PC-9 (cell line): ENCODE results near the gene LRRFIP1. TPM values are rescaled to one million over a fixed set of nuclear protein-coding genes. Genes with fewer than 3 reads are reported as not detected.
A peak's percentile ranks its signal among the peaks of the same experiment; 100 is the strongest.

Experiments used
- BruUV-seq: library from RNA; stranded (reverse); fragments of 400-500 nt; replicated peaks from 2 replicates; lab custom pipeline; 2021; lab: Mats Ljungman, UMichigan
- CTCF ChIA-PET: fragments of 300-600 bp; sonication (Branson Sonifier 250); formaldehyde crosslinking; loops from one replicate; lab custom pipeline; 2022; ENCODE audit warnings: antibody characterized with exemption; lab: Charles Lee
- POLR2A ChIA-PET: fragments of 300-600 bp; sonication (Branson Sonifier 250); formaldehyde crosslinking; loops from one replicate; lab custom pipeline; 2022; ENCODE audit warnings: antibody characterized with exemption; ENCODE audit not compliant: unreplicated experiment; lab: Charles Lee
- DNase-seq, 2 experiments: peaks; one replicate each; pipeline versions ENCODE4 v3.0.0 to v3.0.0-alpha.2; 2015 to 2022; ENCODE audit warnings: mixed read lengths in 1 of 2
- H2AFZ ChIP-seq: fragments of 200-600 bp; sonication (generic); 2 replicates; pipeline ENCODE4 v1.8.1; 2017; ENCODE audit warnings: antibody characterized with exemption
- H3F3A ChIP-seq: fragments of 200-600 bp; sonication (generic); 2 replicates; pipeline ENCODE4 v1.8.1; 2017; ENCODE audit warnings: antibody characterized with exemption, mild to moderate bottlenecking, low read depth; ENCODE audit not compliant: insufficient read depth
- H3K27ac ChIP-seq: fragments of 200-600 bp; sonication (generic); 2 replicates; pipeline ENCODE4 v1.6.1; 2016; ENCODE audit warnings: mixed run types
- H3K27me3 ChIP-seq: fragments of 200-600 bp; sonication (generic); 2 replicates; pipeline ENCODE4 v1.6.1; 2016; ENCODE audit warnings: low read depth, mixed run types; ENCODE audit not compliant: insufficient read depth
- H3K36me3 ChIP-seq: fragments of 200-600 bp; sonication (generic); 2 replicates; pipeline ENCODE4 v1.6.1; 2016; ENCODE audit warnings: low read depth, mixed run types
- H3K4me1 ChIP-seq: fragments of 200-600 bp; sonication (generic); replicated peaks from 2 replicates; pipeline ENCODE4 v1.6.1; 2016; ENCODE audit warnings: mixed run types; ENCODE audit not compliant: insufficient read depth
- H3K4me2 ChIP-seq: fragments of 200-600 bp; sonication (generic); 2 replicates; pipeline ENCODE4 v1.6.1; 2017; ENCODE audit warnings: mixed run types
- H3K4me3 ChIP-seq: fragments of 200-600 bp; sonication (generic); 2 replicates; pipeline ENCODE4 v1.6.1; 2016; ENCODE audit warnings: mixed run types
- H3K79me2 ChIP-seq: fragments of 200-600 bp; sonication (generic); 2 replicates; pipeline ENCODE4 v1.6.1; 2017; ENCODE audit warnings: low read depth, mixed run types
- H3K9me2 ChIP-seq: fragments of 200-600 bp; sonication (generic); 2 replicates; pipeline ENCODE4 v1.8.1; 2017; ENCODE audit warnings: mild to moderate bottlenecking; ENCODE audit not compliant: insufficient read depth
- H3K9me3 ChIP-seq: fragments of 200-600 bp; sonication (generic); 2 replicates; pipeline ENCODE4 v1.8.1; 2016; ENCODE audit warnings: low read depth; ENCODE audit not compliant: insufficient read depth
- H4K20me1 ChIP-seq: fragments of 200-600 bp; sonication (generic); 2 replicates; pipeline ENCODE4 v1.8.1; 2017; ENCODE audit not compliant: insufficient read depth
- CTCF ChIP-seq: fragments of 200-600 bp; sonication (generic); conservative IDR thresholded peaks from 2 replicates; pipeline ENCODE4 v1.6.1; 2017; ENCODE audit warnings: mixed run types, antibody characterized with exemption, mild to moderate bottlenecking, moderate library complexity
- EZH2 ChIP-seq: fragments of 200-600 bp; sonication (generic); IDR thresholded peaks from 2 replicates; pipeline ENCODE4 v1.8.0; 2017; ENCODE audit warnings: antibody characterized with exemption, low read depth
- intact Hi-C: fragments of 100-400 bp; cut with micrococcal nuclease; formaldehyde crosslinking; loops from one replicate; pipeline ENCODE4 v1.10.0; 2022; ENCODE audit not compliant: unreplicated experiment
- total RNA-seq: library from RNA; stranded (reverse); gene quantifications from 2 replicates; pipeline ENCODE4 v1.2.3, GENCODE V29; 2021

Gene LRRFIP1
- total RNA-seq, 1 experiment from 2014 or later = 238 TPM

GRCh38 chr2:237674731-237675276, 47.4 kb downstream of the LRRFIP1 start:
- peaks cover 23% of the 10 kb centered on the region for H3F3A ChIP-seq
- no peaks in the 10 kb centered on the region for H3K9me3 ChIP-seq
- H2AFZ ChIP-seq = no peak overlapping the region
- BruUV-seq = TSS peak; percentile 72
- POLR2A ChIA-PET = interaction anchor here (0.6 to 1.0 kb wide), 3 partner anchors 12 to 510 kb away, joined by 3 to 4 read pairs (median 3); no protein-coding TSS in a partner anchor
- no peak overlapping the region for H3K27ac ChIP-seq
- CTCF ChIA-PET = interaction anchor here (0.6 to 1.1 kb wide), 2 partner anchors 18 to 62 kb away, joined by 4 read pairs; no protein-coding TSS in a partner anchor
- H3K79me2 ChIP-seq = no peaks in the 10 kb centered on the region
- peaks cover 27% of the 10 kb centered on the region for H3K4me1 ChIP-seq
- H3K4me2 ChIP-seq = no peak overlapping the region
- no peaks in the 10 kb centered on the region for H4K20me1 ChIP-seq
- intact Hi-C loops = loop anchor here (1.0 to 2.0 kb wide), 2 partner anchors 16 to 24 kb away; no protein-coding TSS in a partner anchor
- peak in 1 of 2 experiments; percentile 88 for DNase-seq
- no peaks in the 10 kb centered on the region for H3K36me3 ChIP-seq
- H3K27me3 ChIP-seq = no peaks in the 10 kb centered on the region
- H3K9me2 ChIP-seq = no peaks in the 10 kb centered on the region
- TF ChIP-seq CTCF (no peak), EZH2 (no peak)
- H3K4me3 ChIP-seq = no peak overlapping the region

GRCh38 chr2:237675316-237675715, 47.9 kb downstream of the LRRFIP1 start:
- Histone ChIP-seq H3K4me3 (no peak overlapping the region), H3K4me1 (peaks cover 27% of the 10 kb centered on the region), H4K20me1 (no peaks in the 10 kb centered on the region), H3K27me3 (no peaks in the 10 kb centered on the region), H3K36me3 (no peaks in the 10 kb centered on the region), H3K4me2 (no peak overlapping the region), H3K27ac (no peak overlapping the region), H3K79me2 (no peaks in the 10 kb centered on the region), H3K9me2 (no peaks in the 10 kb centered on the region), H3K9me3 (no peaks in the 10 kb centered on the region), H2AFZ (no peak overlapping the region), H3F3A (peaks cover 23% of the 10 kb centered on the region)
- no peak for TF ChIP-seq EZH2
- no peak for TF ChIP-seq CTCF
- no TSS peak for BruUV-seq
- intact Hi-C loops = loop anchor here (2.0 kb wide), 1 partner anchor 25 kb away; no protein-coding TSS in a partner anchor
- DNase-seq = no peak
- ChIA-PET CTCF (interaction anchor here (0.6 to 1.1 kb wide), 2 partner anchors 17 to 62 kb away, joined by 4 read pairs; no protein-coding TSS in a partner anchor), POLR2A (interaction anchor here (0.5 to 1.0 kb wide), 2 partner anchors 12 to 15 kb away, joined by 3 read pairs; no protein-coding TSS in a partner anchor)

GRCh38 chr2:237680702-237681478, 53.5 kb downstream of the LRRFIP1 start:
- BruUV-seq = no TSS peak
- Histone ChIP-seq H3K9me2 (no peaks in the 10 kb centered on the region), H3K4me1 (peaks cover 47% of the 10 kb centered on the region), H3K27ac (no peak overlapping the region), H3K36me3 (no peaks in the 10 kb centered on the region), H3K4me3 (no peak overlapping the region), H2AFZ (no peak overlapping the region), H3K27me3 (no peaks in the 10 kb centered on the region), H3K4me2 (no peak overlapping the region), H3K9me3 (no peaks in the 10 kb centered on the region), H3F3A (peaks cover 41% of the 10 kb centered on the region), H4K20me1 (no peaks in the 10 kb centered on the region), H3K79me2 (peaks cover 1% of the 10 kb centered on the region; the same call in 1 of the 2 replicates)
- intact Hi-C loops = no loop called here
- ChIA-PET POLR2A (no interaction called here), CTCF (no interaction called here)
- DNase-seq = no peak
- TF ChIP-seq EZH2 (no peak), CTCF (no peak)
